Glutamatergic neuron (in vitro differentiated cells): ENCODE measurements around the gene KAT2A. TPM values are rescaled to one million over a fixed set of nuclear protein-coding genes. Genes with fewer than 3 reads are reported as not detected.
"Not testable (repeated sequence)": the region's sequence is repeated elsewhere in the genome, so short reads cannot be mapped to it uniquely, and the experiment has no call there.

Experiments used
- DNase-seq: peaks from one replicate; pipeline ENCODE4 v3.0.0; 2022
- H3K27ac Mint-ChIP-seq: one replicate; pipeline ENCODE4 v1.8.0; 2020; ENCODE audit warnings: mild to moderate bottlenecking, mixed read lengths, inconsistent platforms; ENCODE audit not compliant: unreplicated experiment
- H3K27me3 Mint-ChIP-seq: one replicate; pipeline ENCODE4 v1.8.0; 2020; ENCODE audit warnings: mild to moderate bottlenecking, moderate library complexity, mixed read lengths, inconsistent platforms; ENCODE audit not compliant: unreplicated experiment
- H3K36me3 Mint-ChIP-seq: one replicate; pipeline ENCODE4 v1.8.0; 2020; ENCODE audit warnings: mild to moderate bottlenecking, mixed read lengths, inconsistent platforms; ENCODE audit not compliant: unreplicated experiment
- H3K4me1 Mint-ChIP-seq: one replicate; pipeline ENCODE4 v1.8.0; 2020; ENCODE audit warnings: mild to moderate bottlenecking, low read depth, mixed read lengths, inconsistent platforms; ENCODE audit not compliant: unreplicated experiment
- H3K4me3 Mint-ChIP-seq: one replicate; pipeline ENCODE4 v1.8.0; 2020; ENCODE audit warnings: mild to moderate bottlenecking, mixed read lengths, inconsistent platforms; ENCODE audit not compliant: unreplicated experiment
- H3K9me3 Mint-ChIP-seq: one replicate; pipeline ENCODE4 v1.8.0; 2020; ENCODE audit warnings: mild to moderate bottlenecking, moderate library complexity, mixed read lengths, inconsistent platforms; ENCODE audit not compliant: unreplicated experiment
- total RNA-seq: library from RNA; stranded (reverse); fragmentation: NEBNext Ultra II Directional; extraction: Animal tissue kit (Norgen Biotek cat#: 25700); gene quantifications from one replicate; pipeline ENCODE4 v1.2.1, GENCODE V29; 2021; ENCODE audit not compliant: unreplicated experiment
- TF ChIP-seq, protein P1 (sequence below): fragments of 200-600 bp; sonication (generic); IDR thresholded peaks from one replicate; pipeline ENCODE4 v1.5.0; 2021; ENCODE audit not compliant: partially characterized antibody, unreplicated experiment

KAT2A gene
- total RNA-seq, 1 donor from 2014 or later = 29.3 TPM

DNA sequence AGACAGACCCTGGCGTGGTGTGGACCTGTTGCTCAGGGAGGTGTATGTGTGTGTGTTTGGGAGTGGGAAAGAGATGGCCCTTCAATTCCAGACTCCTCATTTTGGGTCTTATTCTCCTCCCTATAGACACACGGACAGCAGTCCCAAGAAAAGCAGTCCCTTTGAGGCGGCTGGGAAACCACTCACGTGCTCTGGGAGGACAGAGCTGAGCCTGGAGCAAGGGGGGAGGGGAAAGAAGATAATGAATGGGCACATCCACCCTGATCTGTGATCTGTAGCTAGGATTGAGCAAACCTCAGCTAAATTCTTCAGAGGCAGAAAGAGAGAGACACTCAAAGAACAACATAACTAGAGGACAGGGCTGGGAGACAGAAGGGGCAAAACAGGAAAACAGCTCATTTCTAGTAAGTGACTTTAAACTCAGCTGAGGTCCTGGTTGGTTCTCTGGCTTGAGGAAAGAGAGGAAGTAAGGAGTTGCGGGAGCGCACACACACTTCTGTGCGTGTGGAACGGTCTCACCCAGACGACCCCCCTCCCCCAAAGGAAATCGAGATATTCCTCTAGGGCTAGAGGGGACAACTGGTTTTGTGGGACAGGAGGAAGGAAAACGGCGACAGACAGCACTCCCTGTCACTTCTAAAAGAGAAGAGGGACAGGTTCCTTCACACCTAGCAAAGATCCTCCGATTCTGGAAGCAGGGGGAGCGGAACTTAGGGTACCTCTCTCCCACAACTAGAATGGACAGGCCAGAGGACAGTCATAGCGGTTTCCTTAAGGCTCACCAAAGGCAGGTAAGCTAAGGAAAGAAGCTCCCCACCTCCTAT is 33.0 kb upstream of the KAT2A start:
- DNase-seq = no peak
- peaks cover 8% of the 10 kb centered on the region for H3K4me1 Mint-ChIP-seq
- H3K4me3 Mint-ChIP-seq = peak overlapping the region; percentile 99
- H3K36me3 Mint-ChIP-seq = no peaks in the 10 kb centered on the region
- H3K27ac Mint-ChIP-seq = peak overlapping the region; percentile 90
- H3K27me3 Mint-ChIP-seq = peaks cover 2% of the 10 kb centered on the region
- TF ChIP-seq, protein P1, sequence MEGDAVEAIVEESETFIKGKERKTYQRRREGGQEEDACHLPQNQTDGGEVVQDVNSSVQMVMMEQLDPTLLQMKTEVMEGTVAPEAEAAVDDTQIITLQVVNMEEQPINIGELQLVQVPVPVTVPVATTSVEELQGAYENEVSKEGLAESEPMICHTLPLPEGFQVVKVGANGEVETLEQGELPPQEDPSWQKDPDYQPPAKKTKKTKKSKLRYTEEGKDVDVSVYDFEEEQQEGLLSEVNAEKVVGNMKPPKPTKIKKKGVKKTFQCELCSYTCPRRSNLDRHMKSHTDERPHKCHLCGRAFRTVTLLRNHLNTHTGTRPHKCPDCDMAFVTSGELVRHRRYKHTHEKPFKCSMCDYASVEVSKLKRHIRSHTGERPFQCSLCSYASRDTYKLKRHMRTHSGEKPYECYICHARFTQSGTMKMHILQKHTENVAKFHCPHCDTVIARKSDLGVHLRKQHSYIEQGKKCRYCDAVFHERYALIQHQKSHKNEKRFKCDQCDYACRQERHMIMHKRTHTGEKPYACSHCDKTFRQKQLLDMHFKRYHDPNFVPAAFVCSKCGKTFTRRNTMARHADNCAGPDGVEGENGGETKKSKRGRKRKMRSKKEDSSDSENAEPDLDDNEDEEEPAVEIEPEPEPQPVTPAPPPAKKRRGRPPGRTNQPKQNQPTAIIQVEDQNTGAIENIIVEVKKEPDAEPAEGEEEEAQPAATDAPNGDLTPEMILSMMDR = no peak
- peaks cover 4% of the 10 kb centered on the region for H3K9me3 Mint-ChIP-seq

DNA sequence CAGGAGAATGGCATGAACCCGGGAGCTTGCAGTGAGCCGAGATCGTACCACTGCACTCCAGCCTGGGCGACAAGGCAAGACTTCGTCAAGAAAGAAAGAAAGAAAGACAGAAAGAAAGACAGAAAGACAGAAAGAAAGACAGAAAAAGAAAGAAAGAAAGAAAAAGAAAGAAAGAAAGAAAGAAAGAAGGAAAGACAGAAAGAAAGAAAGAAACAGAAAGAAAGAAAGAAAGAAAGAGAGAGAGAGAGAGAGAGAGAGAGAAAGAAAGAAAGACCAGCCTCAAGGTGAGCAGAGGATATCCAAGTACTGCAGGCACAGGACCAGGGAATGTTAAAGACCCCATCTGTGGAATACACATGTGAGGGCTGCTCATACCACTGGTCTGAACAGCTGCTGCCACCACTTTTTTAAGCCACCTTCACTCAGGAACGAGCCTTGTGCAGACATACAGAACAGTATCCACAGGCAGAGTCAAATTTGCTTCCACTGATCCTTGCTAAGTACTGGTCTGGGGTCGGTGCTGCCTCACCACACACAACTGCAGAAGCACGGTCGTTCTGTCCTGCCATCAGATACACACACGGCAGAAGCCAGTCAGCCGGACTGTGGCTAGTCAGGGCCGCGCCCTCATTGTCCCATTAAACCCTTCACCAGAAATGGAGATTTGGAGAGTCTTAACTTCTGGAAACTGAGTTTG is 25.9 kb upstream of the KAT2A start:
- H3K9me3 Mint-ChIP-seq = no peaks in the 10 kb centered on the region
- H3K27me3 Mint-ChIP-seq = peaks cover 2% of the 10 kb centered on the region
- no peak for DNase-seq
- TF ChIP-seq, protein P1 = no peak
- no peaks in the 10 kb centered on the region for H3K36me3 Mint-ChIP-seq
- H3K4me3 Mint-ChIP-seq = no peak overlapping the region
- no peak overlapping the region for H3K27ac Mint-ChIP-seq
- peaks cover 11% of the 10 kb centered on the region for H3K4me1 Mint-ChIP-seq

DNA sequence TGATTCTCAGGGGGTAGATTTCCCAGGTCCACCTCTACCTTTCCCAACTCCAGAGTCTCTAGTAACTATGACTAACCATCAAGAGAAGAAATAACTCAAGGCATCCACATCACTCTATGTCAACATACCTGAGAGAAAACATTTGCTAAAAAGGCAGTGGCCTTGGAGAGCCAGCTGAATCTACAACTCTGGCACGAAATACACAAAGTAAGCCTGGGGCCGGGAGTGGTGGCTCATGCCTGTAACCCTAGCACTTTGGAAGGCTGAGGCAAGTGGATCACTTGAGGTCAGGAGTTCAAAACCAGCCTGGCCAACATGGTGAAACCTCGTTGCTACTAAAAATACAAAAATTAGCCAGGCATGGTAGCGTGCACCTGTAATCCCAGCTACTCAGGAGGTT is 22.0 kb upstream of the KAT2A start:
- H3K4me1 Mint-ChIP-seq = peaks cover 26% of the 10 kb centered on the region
- H3K27me3 Mint-ChIP-seq, H3K36me3 Mint-ChIP-seq, H3K9me3 Mint-ChIP-seq, H3K27ac Mint-ChIP-seq, H3K4me3 Mint-ChIP-seq, DNase-seq: not testable (repeated sequence)

DNA sequence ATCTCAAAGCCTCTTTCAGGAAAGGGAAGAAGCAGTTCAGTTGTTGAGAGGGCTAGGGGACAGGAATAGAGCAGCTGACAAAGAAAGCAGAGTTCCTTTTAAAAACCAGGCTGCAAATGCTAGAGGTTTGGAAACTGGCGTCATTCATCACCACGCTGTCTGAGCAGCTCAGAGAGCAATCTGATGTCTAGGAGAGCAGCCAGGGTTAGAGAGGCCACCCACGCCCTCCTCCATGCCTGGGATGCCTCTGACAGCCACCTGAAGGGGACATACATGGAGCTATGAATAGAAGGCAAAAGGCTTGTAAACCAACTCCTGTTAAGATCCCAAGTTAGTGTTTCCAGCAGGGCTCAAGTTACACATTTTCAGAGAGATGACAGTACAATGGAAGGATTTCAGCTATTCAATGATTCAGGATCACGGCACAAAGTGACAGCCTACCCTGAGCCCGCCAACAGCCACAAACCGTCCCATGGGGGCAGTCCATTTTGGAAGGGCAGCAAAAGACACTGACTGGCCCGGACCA is 21.3 kb upstream of the KAT2A start:
- Mint-ChIP-seq H3K4me1 (peaks cover 26% of the 10 kb centered on the region), H3K27ac (no peak overlapping the region), H3K36me3 (no peaks in the 10 kb centered on the region), H3K27me3 (peaks cover 2% of the 10 kb centered on the region), H3K4me3 (no peak overlapping the region), H3K9me3 (no peaks in the 10 kb centered on the region)
- TF ChIP-seq, protein P1 = no peak
- no peak for DNase-seq

DNA sequence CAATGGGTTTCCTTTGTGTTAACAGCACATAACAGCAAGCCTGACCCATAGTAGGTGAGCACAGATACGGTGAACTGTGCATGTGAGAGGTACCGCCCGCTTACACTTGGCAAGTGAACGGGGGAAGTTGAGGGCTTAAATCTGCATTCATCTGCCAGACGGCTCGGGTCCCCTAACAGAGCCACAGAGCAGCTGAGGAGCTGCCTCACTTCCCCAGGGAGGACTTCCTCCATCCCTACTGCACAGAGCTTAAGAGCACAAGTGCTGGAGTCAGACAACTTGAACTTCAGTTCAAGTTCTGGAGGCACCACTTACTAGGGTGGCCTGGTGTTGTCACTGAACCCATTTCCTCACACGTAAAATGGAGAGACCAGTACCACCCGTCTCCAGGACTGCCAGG is 20.2 kb upstream of the KAT2A start:
- no peak overlapping the region for H3K4me3 Mint-ChIP-seq
- peaks cover 24% of the 10 kb centered on the region for H3K4me1 Mint-ChIP-seq
- no peaks in the 10 kb centered on the region for H3K36me3 Mint-ChIP-seq

DNA sequence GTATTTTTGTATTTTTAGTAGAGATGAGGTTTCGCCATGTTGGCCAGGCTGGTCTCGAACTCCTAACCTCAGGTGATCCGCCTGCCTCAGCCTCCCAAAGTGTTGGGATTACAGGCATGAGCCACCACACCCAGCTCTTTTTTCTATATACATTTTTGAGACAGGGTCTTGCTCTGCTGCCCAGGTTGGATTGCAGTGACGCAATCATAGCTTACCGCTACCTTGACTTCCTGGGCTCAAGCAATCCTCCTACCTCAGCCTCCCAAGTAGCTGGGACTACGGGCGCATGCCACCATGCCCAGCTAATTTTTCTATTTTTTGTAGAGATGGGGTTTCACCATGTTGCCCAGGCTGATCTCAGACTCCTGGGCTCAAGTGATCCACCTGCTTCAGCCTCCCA is 19.5 kb upstream of the KAT2A start:
- H3K36me3 Mint-ChIP-seq, H3K4me3 Mint-ChIP-seq, DNase-seq, H3K27ac Mint-ChIP-seq, H3K27me3 Mint-ChIP-seq, H3K9me3 Mint-ChIP-seq: not testable (repeated sequence)
- H3K4me1 Mint-ChIP-seq = peaks cover 24% of the 10 kb centered on the region

More for the DNA sequence above, 20.2 kb upstream of the KAT2A start:
- Mint-ChIP-seq H3K9me3 (no peaks in the 10 kb centered on the region), H3K27me3 (no peaks in the 10 kb centered on the region), H3K27ac (no peak overlapping the region)
- no peak for DNase-seq
- TF ChIP-seq, protein P1 = no peak
